Measurements from ENCODE around the gene FOSL1.

- TF ChIP-seq CTCF (IDR thresholded peaks at IDR 0.05) (no peak), POLR2A (IDR thresholded peaks at IDR 0.05) (no peak)
Measured at GRCh38 chr11:65854161-65854592, 46.0 kb downstream of the FOSL1 start.
